Amygdala (tissue), 56 donors: ENCODE results near the gene SHISA4.
"Not testable (repeated sequence)": the region's sequence is repeated elsewhere in the genome, so short reads cannot be mapped to it uniquely, and the experiment has no call there.

Source experiments
- DNase-seq, 56 donors: peaks; one replicate each; lab custom pipeline; 2025; lab: John Stamatoyannopoulos, UW

The SHISA4 gene

DNA sequence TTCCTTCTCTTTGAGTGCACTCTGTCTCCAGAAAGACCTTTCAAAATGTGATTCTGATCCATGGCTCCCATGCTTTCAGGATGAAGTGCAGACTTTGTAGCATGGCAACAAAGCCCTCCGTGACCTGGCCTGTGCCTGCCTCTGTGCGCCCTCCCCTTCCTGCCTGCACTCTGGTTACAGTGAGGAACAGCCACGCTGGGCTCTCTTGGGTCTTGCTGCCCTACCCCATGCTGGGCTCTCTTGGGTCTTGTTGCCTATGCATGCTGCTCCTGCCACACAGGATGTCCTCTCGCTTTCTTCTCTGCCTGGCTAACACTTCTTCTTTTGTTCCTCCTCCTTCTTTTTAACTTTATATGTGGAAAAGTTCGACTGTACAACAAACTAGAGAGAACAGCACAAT, 29.6 kb downstream of the SHISA4 start:
- DNase-seq = no peak

DNA sequence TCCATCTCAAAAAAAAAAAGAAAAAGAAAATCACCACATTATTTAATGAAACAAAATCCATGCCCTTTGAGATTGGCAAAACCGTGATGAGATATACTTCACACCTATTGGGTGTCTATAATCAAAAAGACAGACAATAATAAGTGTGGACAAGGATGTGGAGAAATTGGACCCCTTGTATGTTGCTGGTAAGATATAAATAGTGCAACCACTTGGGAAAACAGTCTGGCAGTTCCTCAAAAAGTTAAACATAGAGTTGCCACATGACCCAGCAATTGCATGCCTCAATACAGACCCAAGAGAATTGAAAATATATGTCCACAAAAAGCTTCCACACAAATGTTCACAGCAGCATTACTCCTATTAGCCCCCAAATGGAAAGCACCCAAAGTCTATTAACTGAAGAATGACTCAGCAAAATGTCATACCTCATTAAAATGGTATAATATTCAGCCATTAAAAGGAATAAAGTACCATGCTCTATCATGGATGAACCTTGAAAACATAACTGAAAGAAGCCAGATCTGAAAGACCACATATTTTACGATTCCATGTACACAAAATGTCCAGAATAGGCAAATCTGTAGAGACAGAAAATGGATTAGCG, 33.4 kb downstream of the SHISA4 start:
- no peak for DNase-seq

DNA sequence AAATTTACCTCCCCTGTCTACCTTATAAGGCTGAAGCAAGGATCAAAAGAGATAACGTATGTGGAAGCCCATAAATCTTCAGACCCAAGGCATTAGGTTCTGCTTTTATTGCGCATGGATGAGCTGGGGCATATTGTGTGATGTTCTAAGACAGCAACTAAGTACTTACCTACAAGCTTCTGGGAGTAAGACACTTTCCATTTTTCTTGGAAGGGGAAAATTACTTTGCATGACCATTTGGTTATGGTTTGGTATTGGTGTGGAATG, 36.5 kb downstream of the SHISA4 start:
- no peak for DNase-seq

DNA sequence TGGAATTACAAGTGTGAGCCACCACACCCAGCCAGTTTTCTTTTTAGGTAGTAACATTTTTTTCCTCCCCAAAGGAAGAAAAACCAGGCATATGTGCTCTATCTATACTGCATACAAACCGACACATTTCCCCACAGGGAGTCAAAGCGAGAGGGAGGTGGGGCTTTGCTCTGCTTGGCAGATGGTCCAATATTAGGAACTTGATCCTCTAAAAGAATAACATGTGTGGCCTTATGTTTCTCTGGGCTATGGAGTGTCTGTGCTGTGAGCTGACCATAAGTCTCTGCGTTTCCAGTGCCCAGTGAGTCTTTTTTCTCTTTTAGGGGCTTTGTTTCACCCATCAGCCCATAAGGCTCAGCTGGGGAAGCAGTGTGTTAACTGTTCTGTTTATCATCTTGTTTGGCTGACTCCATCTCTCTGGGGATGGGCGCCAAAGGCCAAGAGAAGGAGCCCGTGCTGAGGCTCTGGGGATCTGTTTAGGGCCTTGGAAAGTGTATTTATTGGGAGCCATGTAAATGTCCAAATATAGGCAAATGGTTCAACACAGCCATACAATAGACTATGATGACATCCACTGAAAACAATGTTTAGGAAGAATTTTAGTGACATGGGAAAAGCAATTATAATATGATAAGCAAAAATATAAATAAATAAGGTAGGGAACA, 37.4 kb downstream of the SHISA4 start:
- DNase-seq = no peak

DNA sequence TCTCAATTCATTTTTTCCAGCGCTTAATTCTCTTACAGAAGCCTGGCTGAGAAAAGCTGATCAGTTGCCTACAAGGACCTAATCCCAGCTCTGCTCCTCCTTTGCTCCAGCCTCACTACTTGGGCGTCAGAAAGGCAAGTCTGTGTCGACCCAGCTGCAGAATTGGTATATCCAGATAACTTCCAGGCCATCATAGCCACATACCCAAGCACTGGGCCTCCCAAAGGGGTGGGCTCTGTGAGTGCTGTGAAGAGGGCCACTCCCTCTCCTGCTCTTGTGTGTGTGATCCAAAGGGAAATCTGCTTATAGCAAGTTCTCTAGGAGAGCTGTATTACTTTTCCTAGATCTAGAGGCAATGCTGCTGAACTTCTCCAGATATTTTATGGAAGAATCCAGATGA, 39.6 kb downstream of the SHISA4 start:
- no peak for DNase-seq

DNA sequence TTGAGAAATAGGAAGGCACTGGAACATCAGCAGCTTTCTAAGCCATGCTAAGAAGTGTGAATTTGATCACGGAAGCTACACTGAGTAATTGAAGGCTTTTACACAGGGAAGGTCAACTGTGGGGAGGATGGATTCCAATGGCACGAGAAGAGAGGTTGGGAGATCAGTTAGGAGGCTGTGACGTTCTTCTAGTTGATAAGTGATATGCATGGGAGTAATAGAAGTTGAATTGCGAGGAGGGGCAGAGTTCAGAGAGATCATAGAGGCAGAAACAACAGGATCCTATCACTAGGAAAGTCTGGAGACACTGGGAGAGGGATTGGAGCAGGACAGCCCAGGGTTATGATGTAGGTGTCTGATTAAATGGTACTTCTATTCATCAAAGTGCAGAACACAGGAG, 41.4 kb downstream of the SHISA4 start:
- no peak for DNase-seq

DNA sequence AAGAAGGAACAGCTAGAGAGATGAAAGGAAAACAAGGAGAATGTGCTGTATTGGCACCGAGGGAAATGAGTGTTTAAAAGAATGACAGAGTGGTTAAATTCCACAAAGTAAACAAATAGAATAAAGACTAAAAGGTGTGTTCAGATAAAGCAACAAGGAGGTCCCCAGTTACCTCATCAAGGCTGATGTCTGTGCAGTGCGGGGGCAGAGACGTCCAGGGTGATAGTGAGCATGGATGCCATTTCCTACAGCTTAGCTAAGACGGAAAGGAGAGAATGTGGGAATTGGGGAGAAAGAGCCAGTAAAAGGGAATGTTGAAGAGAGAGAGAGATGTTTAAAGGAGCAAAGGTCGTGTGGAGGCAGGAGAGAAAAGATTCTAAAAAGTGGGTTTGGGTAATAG, 42.1 kb downstream of the SHISA4 start:
- DNase-seq = no peak

DNA sequence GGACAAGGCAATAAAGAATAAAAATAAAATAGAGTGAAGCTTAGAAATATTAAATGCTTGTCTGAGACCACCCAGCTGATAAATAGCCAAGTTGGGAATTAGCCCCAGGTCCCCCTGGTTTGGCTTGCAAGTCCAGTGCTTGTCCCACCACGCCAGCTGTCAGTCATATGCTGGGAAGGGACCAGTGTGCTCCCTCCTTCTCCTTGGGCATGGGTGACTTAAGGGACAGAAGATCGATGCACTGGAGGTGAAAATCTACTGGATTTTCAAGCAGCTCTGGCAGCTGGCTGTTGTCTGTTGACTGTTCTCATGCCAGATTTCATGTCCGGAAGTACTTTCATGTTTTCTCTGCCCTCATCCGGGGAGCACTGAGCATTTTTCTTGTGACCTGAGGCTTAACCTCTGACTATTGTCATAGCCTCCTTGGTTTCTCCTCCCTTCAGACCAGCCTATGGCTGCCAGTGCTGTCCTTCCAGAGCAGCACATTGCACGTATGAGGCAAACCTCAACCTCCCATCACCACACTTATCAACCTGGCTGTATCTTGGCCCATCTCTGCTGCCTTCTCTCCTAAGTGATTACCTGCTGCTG, 45.2 kb downstream of the SHISA4 start:
- DNase-seq = no peak

DNA sequence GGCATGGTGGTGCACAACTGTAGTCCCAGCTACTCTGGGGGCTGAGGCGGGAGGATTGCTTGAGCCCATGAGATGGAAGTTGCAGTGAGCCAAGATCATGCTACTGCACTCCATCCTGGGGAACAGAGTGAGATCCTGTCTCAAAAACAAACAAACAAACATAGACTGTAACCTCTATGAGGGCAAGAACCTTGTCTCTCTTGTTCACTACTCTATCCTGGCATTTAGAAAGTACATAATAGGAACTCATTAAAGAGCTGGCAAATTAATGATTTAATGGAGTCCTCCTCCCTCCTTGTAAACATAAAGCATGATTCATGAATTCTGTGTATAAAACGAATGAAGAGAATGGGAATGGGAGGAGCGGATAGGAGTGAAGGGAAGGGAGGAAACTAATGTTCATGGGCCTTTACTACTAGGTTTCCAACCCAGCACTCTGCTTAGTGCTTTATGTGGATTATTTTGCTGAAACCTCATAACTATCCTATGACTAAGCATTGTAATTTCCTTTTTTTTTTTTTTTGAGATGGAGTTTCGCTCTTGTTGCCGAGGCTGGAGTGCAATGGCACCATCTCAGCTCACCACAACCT, 49.0 kb downstream of the SHISA4 start:
- DNase-seq = no peak

DNA sequence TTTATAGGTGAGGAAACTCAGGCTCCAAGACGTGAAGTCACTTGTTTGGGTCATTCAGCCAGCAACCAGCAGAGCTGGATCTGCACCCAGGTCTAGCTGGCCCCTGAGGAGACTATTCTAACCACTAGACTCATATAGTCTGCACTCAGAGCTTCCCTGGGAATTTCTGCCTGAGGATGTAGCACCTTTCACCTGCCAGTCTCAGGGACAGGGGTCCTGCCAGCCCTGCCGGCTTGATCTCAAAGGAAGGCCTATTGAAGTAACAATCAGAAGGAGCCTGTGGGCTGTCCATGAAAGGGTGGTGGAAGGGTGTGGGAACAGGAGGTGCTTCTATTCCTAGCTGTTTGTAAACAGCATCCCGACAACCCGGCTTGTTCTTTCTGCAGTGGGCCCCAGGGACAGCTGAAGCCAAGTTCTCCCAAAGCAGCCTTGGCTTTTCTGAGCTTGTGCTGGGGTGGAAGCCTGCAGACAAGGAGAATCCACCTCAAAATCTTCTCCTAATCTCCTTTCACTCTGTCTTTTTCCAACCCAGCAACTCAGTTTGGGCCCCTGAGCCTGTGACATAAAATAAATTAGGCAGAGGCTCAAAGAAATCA, 49.8 kb downstream of the SHISA4 start:
- DNase-seq = no peak

DNA sequence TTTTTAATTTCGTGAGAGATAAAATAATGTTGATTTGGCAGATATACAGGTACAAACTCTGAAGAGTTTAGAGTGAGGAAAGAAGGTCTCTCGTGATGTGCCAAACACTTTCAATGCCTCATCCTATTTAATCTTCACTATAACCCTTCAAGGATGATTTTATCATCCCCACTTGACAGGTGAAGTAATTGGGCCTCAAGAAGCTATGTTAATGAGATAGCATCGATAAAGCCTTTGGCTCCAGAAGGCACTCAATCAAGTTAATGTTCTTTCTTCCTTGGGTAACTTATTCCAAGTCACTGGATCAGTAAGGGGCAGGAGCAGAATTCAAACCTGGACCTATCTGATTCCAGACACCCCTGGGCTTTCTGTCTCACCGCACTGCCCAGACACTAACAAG, 50.5 kb downstream of the SHISA4 start:
- DNase-seq = no peak

DNA sequence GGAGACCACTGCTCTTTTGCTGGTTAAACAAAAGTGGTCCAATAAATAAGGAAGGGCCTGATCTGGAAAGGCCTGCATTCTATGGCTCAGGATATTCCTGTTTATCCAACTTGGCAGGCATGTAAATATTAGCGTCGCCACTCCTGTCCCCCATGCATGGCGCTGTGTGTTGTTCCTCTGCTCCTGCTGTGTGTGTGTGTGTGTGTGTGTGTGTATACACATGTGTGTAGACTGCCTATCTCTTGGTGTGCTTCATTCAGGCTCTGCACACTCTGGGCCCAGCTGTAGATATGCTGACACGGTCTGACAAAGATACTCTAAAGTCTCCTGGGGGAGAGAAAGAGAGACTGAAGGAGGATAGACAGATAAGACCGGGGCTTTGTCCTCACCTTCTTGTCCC, 50.9 kb downstream of the SHISA4 start:
- DNase-seq = no peak

DNA sequence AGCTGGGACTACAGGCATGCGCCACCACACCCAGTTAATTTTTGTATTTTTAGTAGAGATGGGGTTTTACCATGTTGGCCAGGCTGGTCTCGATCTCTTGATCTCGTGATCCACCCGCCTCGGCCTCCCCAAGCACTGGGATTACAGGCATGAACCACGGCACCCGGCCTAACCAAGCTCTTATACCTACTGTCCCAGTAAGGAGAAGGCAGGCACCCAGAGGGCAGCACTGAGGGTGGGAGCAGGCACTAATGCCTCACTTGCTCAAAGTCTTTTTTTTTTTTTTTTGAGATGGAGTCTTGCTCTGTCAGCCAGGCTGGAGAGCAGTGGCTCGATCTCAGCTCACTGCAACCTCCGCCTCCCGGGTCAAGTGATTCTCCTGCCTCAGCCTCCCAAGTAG, 51.6 kb downstream of the SHISA4 start:
- not testable (repeated sequence) for DNase-seq

DNA sequence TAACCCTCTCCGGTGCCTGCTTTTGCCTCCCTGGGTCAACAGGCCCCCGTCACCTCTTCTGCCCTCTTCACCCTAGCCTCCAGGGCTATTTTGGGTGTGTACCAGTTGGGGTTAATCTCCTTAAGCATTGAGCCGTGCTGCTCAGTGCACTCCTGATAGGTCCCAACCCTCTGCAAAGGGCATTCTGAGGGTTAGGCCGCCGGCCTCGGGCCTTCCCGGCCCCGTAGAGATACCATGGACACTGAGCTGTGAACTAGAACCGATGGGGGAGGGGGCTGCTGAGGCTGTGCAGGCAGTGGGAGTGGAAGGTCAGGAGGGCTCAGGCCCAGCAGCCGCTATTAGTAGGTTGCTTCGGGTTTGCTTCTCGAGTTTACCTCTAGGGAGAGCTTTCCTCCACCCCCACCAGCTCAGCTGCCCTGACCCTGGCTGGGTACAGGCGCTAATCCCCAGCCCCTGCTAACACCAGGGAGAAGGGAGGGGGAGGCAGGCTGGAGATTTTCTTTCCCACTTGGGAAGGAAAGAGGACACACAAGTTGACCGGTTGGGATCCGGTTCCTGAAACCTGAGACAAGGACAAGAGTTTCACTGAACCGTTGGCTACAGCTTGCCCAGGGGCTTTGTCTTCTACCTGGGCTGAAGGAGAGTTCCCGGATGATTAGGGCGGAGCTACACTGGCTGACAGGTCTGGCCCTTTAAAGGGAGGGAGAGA, 52.9 kb downstream of the SHISA4 start:
- no peak for DNase-seq

DNA sequence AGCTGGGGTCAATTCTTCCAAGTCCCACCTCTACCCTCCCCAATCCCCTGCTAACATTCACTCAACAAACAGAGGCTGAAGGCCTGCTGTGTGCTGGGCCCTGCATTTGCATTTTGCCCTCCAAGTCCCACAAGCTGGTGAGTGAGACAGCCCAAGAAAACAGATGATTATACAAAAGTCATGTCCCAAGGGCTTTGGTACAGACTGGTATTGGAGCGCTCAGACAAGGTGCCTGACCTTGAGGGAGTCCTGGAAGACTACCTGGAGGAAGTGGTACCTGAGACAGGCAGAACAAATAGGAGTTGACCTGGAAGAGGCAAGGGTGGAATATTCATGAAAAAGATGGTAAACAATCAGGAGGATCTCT, 53.4 kb downstream of the SHISA4 start:
- no peak for DNase-seq
